Measurements from ENCODE around the gene RNU5D-1. TPM values are rescaled to one million over a fixed set of nuclear protein-coding genes. Genes with fewer than 3 reads are reported as not detected.

Gene RNU5D-1
- total and polyA plus RNA-seq, 2 of the 13 experiments (the other 11 are each of a cell fraction or from before 2014, with no cell fraction given), result 165 TPM; not detected in 1

DNA sequence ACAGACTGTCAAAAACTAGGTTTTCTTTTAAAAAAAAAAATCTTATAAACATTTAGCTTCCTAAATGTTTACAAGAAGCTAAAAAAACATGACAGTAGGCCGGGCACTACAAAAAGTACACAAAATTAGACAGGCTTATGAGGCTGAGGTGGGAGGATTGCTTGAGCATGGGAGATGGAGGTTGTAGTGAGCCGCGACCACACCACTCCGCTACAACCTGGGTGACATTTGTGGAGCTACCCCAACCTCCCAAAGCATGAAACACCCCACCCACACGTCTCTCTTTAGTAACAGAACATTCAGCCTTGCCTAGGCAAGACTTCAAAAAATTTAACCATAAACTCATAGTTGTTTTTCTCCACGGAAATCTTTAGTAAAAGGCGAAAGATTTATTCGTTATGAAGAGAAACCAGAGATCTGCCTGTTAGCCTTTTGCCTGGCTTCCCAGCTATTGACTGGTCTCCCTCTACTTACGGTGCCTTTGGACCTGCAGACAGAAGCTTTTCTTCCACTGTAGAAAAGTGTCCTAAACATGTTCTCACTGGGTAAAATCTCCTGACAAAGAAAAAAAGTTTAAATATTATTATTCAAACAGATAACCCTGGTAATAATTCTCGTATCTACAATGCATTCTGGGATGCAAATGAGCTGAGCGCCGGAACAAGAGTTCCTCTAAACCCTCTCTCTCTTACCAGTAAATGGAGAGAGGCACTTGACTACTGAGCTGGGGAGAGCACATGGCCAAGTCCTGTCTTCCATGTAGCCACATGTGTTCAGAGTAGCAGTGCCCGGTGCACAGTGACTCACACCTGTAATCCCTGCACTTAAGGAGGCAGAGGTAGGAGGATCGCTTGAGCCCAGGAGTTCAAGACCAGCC, 9.2 kb downstream of the RNU5D-1 start (continued):
- TF ChIP-seq, protein P1, sequence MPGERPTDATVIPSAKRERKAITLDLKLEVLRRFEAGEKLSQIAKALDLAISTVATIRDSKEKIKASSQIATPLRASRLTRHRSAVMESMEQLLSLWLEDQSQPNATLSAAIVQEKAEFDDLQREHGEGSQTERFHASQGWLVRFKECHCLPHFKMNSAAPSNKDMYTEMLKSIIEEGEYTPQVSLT (CRISPR knock-in tag; IDR thresholded peaks at IDR 0.05; ENCODE audit: borderline replicate concordance, low read depth), result no peak
- TF ChIP-seq SOX5 (CRISPR knock-in tag; IDR thresholded peaks at IDR 0.05; ENCODE audit: borderline replicate concordance) (peak; percentile 39; the same call in 1 of the 2 replicates), ZC3H13 (CRISPR knock-in tag; IDR thresholded peaks at IDR 0.05) (no peak), NFE2L1 (CRISPR knock-in tag; IDR thresholded peaks at IDR 0.05; ENCODE audit: borderline replicate concordance) (no peak), TBP (CRISPR knock-in tag; IDR thresholded peaks at IDR 0.05) (no peak), ETV6 (CRISPR knock-in tag; conservative IDR thresholded peaks at IDR 0.05) (peak; percentile 82), HOXA9 (CRISPR knock-in tag; IDR thresholded peaks at IDR 0.05; ENCODE audit: borderline replicate concordance) (no peak), PRMT3 (CRISPR knock-in tag; IDR thresholded peaks at IDR 0.05; ENCODE audit: borderline replicate concordance, low read depth) (peak; percentile 86; the same call in 1 of the 2 replicates), NPAS2 (CRISPR knock-in tag; IDR thresholded peaks at IDR 0.05; ENCODE audit: borderline replicate concordance) (no peak), MATR3 (CRISPR knock-in tag; IDR thresholded peaks at IDR 0.05) (no peak), STAG1 (CRISPR knock-in tag; IDR thresholded peaks at IDR 0.05) (no peak), FOXC1 (CRISPR knock-in tag; IDR thresholded peaks at IDR 0.05; ENCODE audit: borderline replicate concordance) (no peak), KLF13 (CRISPR knock-in tag; IDR thresholded peaks at IDR 0.05) (0 out of 2 replicates have a peak, but pooled peaks have one; percentile 61), CBX5 (CRISPR knock-in tag; IDR thresholded peaks at IDR 0.05; ENCODE audit: borderline replicate concordance) (peak; percentile 88; the same call in 1 of the 2 replicates), ZFYVE20 (CRISPR knock-in tag; IDR thresholded peaks at IDR 0.05; ENCODE audit: borderline replicate concordance, low read depth) (peak; percentile 86; the same call in 1 of the 2 replicates), GTF3A (CRISPR knock-in tag; conservative IDR thresholded peaks at IDR 0.05) (no peak), SMARCC2 (IDR thresholded peaks at IDR 0.05) (no peak), GATA4 (IDR thresholded peaks at IDR 0.05; ENCODE audit: borderline replicate concordance, low read depth) (peak; percentile 100)
- TF ChIP-seq, protein P2, sequence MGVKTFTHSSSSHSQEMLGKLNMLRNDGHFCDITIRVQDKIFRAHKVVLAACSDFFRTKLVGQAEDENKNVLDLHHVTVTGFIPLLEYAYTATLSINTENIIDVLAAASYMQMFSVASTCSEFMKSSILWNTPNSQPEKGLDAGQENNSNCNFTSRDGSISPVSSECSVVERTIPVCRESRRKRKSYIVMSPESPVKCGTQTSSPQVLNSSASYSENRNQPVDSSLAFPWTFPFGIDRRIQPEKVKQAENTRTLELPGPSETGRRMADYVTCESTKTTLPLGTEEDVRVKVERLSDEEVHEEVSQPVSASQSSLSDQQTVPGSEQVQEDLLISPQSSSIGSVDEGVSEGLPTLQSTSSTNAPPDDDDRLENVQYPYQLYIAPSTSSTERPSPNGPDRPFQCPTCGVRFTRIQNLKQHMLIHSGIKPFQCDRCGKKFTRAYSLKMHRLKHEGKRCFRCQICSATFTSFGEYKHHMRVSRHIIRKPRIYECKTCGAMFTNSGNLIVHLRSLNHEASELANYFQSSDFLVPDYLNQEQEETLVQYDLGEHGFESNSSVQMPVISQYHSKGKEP (CRISPR knock-in tag; IDR thresholded peaks at IDR 0.05), result peak; percentile 82; the same call in 1 of the 2 replicates
- TF ChIP-seq, protein P3, sequence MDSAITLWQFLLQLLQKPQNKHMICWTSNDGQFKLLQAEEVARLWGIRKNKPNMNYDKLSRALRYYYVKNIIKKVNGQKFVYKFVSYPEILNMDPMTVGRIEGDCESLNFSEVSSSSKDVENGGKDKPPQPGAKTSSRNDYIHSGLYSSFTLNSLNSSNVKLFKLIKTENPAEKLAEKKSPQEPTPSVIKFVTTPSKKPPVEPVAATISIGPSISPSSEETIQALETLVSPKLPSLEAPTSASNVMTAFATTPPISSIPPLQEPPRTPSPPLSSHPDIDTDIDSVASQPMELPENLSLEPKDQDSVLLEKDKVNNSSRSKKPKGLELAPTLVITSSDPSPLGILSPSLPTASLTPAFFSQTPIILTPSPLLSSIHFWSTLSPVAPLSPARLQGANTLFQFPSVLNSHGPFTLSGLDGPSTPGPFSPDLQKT (CRISPR knock-in tag; IDR thresholded peaks at IDR 0.05; ENCODE audit: borderline replicate concordance), result no peak
- TF ChIP-seq, protein P4, sequence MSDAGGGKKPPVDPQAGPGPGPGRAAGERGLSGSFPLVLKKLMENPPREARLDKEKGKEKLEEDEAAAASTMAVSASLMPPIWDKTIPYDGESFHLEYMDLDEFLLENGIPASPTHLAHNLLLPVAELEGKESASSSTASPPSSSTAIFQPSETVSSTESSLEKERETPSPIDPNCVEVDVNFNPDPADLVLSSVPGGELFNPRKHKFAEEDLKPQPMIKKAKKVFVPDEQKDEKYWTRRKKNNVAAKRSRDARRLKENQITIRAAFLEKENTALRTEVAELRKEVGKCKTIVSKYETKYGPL (CRISPR knock-in tag; IDR thresholded peaks at IDR 0.05), result no peak
- TF ChIP-seq, protein P5, sequence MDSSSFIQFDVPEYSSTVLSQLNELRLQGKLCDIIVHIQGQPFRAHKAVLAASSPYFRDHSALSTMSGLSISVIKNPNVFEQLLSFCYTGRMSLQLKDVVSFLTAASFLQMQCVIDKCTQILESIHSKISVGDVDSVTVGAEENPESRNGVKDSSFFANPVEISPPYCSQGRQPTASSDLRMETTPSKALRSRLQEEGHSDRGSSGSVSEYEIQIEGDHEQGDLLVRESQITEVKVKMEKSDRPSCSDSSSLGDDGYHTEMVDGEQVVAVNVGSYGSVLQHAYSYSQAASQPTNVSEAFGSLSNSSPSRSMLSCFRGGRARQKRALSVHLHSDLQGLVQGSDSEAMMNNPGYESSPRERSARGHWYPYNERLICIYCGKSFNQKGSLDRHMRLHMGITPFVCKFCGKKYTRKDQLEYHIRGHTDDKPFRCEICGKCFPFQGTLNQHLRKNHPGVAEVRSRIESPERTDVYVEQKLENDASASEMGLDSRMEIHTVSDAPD (CRISPR knock-in tag; IDR thresholded peaks at IDR 0.05), result no peak
- TF ChIP-seq, protein P6, sequence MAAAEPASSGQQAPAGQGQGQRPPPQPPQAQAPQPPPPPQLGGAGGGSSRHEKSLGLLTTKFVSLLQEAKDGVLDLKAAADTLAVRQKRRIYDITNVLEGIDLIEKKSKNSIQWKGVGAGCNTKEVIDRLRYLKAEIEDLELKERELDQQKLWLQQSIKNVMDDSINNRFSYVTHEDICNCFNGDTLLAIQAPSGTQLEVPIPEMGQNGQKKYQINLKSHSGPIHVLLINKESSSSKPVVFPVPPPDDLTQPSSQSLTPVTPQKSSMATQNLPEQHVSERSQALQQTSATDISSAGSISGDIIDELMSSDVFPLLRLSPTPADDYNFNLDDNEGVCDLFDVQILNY (CRISPR knock-in tag; conservative IDR thresholded peaks at IDR 0.05), result no peak

All from HepG2 (cell line).